ENCODE data around the gene ATP8A1.

ATP8A1 gene

GRCh38 chr4:42560467-42560861 is 96.4 kb downstream of the ATP8A1 start:
- H3K27me3 ChIP-seq (ENCODE audit: control insufficient read depth, insufficient read depth, low read length): no peaks in the 10 kb centered on the region
- H3K9ac ChIP-seq (ENCODE audit: low read depth, low read length): no peak overlapping the region
- no peaks in the 10 kb centered on the region for H3K9me3 ChIP-seq (ENCODE audit: control insufficient read depth, insufficient read depth, low read length)
- no peaks in the 10 kb centered on the region for H3K36me3 ChIP-seq (ENCODE audit: control insufficient read depth, insufficient read depth, low read length)
- no peaks in the 10 kb centered on the region for H3K4me1 ChIP-seq (ENCODE audit: control insufficient read depth, insufficient read depth, low read length)
- no peak overlapping the region for H3K4me3 ChIP-seq (ENCODE audit: low read depth, low read length)

- Histone ChIP-seq H3K9ac (ENCODE audit: low read depth, low read length) (no peak overlapping the region), H3K4me1 (ENCODE audit: control insufficient read depth, insufficient read depth, low read length) (no peaks in the 10 kb centered on the region)
These were observed 98.7 kb downstream of the ATP8A1 start for GRCh38 chr4:42558156-42558555.

GRCh38 chr4:42555828-42556227 is 101.1 kb downstream of the ATP8A1 start:
- Histone ChIP-seq H3K36me3 (ENCODE audit: control insufficient read depth, insufficient read depth, low read length) (no peaks in the 10 kb centered on the region), H3K4me1 (ENCODE audit: control insufficient read depth, insufficient read depth, low read length) (no peaks in the 10 kb centered on the region), H3K9ac (ENCODE audit: low read depth, low read length) (no peak overlapping the region), H3K9me3 (ENCODE audit: control insufficient read depth, insufficient read depth, low read length) (no peaks in the 10 kb centered on the region), H3K4me3 (ENCODE audit: low read depth, low read length) (no peak overlapping the region), H3K27me3 (ENCODE audit: control insufficient read depth, insufficient read depth, low read length) (no peaks in the 10 kb centered on the region)

More at GRCh38 chr4:42558156-42558555, 98.7 kb downstream of the ATP8A1 start:
- H3K4me3 ChIP-seq (ENCODE audit: low read depth, low read length): no peak overlapping the region
- H3K9me3 ChIP-seq (ENCODE audit: control insufficient read depth, insufficient read depth, low read length): no peaks in the 10 kb centered on the region
- H3K27me3 ChIP-seq (ENCODE audit: control insufficient read depth, insufficient read depth, low read length): no peaks in the 10 kb centered on the region
- H3K36me3 ChIP-seq (ENCODE audit: control insufficient read depth, insufficient read depth, low read length): no peaks in the 10 kb centered on the region

GRCh38 chr4:42554072-42554471 is 102.8 kb downstream of the ATP8A1 start:
- Histone ChIP-seq H3K9me3 (ENCODE audit: control insufficient read depth, insufficient read depth, low read length) (no peaks in the 10 kb centered on the region), H3K27me3 (ENCODE audit: control insufficient read depth, insufficient read depth, low read length) (no peaks in the 10 kb centered on the region), H3K36me3 (ENCODE audit: control insufficient read depth, insufficient read depth, low read length) (no peaks in the 10 kb centered on the region), H3K4me3 (ENCODE audit: low read depth, low read length) (no peak overlapping the region), H3K9ac (ENCODE audit: low read depth, low read length) (no peak overlapping the region), H3K4me1 (ENCODE audit: control insufficient read depth, insufficient read depth, low read length) (no peaks in the 10 kb centered on the region)

- Histone ChIP-seq H3K9me3 (ENCODE audit: control insufficient read depth, insufficient read depth, low read length) (no peaks in the 10 kb centered on the region), H3K4me3 (ENCODE audit: low read depth, low read length) (no peak overlapping the region), H3K36me3 (ENCODE audit: control insufficient read depth, insufficient read depth, low read length) (no peaks in the 10 kb centered on the region), H3K27me3 (ENCODE audit: control insufficient read depth, insufficient read depth, low read length) (no peaks in the 10 kb centered on the region), H3K9ac (ENCODE audit: low read depth, low read length) (no peak overlapping the region), H3K4me1 (ENCODE audit: control insufficient read depth, insufficient read depth, low read length) (no peaks in the 10 kb centered on the region)
These were observed 107.0 kb downstream of the ATP8A1 start for GRCh38 chr4:42549896-42550295.

GRCh38 chr4:42547805-42548204 is 109.1 kb downstream of the ATP8A1 start:
- H3K9ac ChIP-seq (ENCODE audit: low read depth, low read length): no peak overlapping the region
- H3K4me1 ChIP-seq (ENCODE audit: control insufficient read depth, insufficient read depth, low read length): no peaks in the 10 kb centered on the region
- H3K4me3 ChIP-seq (ENCODE audit: low read depth, low read length): no peak overlapping the region
- no peaks in the 10 kb centered on the region for H3K9me3 ChIP-seq (ENCODE audit: control insufficient read depth, insufficient read depth, low read length)
- H3K36me3 ChIP-seq (ENCODE audit: control insufficient read depth, insufficient read depth, low read length): no peaks in the 10 kb centered on the region
- no peaks in the 10 kb centered on the region for H3K27me3 ChIP-seq (ENCODE audit: control insufficient read depth, insufficient read depth, low read length)

- H3K4me1 ChIP-seq (ENCODE audit: control insufficient read depth, insufficient read depth, low read length): no peaks in the 10 kb centered on the region
- H3K4me3 ChIP-seq (ENCODE audit: low read depth, low read length): no peak overlapping the region
- no peaks in the 10 kb centered on the region for H3K36me3 ChIP-seq (ENCODE audit: control insufficient read depth, insufficient read depth, low read length)
- no peaks in the 10 kb centered on the region for H3K27me3 ChIP-seq (ENCODE audit: control insufficient read depth, insufficient read depth, low read length)
- no peaks in the 10 kb centered on the region for H3K9me3 ChIP-seq (ENCODE audit: control insufficient read depth, insufficient read depth, low read length)
- H3K9ac ChIP-seq (ENCODE audit: low read depth, low read length): no peak overlapping the region
These were observed 113.1 kb downstream of the ATP8A1 start for GRCh38 chr4:42543762-42544161.

- no peak overlapping the region for H3K9ac ChIP-seq (ENCODE audit: low read depth, low read length)
- H3K36me3 ChIP-seq (ENCODE audit: control insufficient read depth, insufficient read depth, low read length): no peaks in the 10 kb centered on the region
- no peaks in the 10 kb centered on the region for H3K27me3 ChIP-seq (ENCODE audit: control insufficient read depth, insufficient read depth, low read length)
- no peak overlapping the region for H3K4me3 ChIP-seq (ENCODE audit: low read depth, low read length)
- H3K4me1 ChIP-seq (ENCODE audit: control insufficient read depth, insufficient read depth, low read length): no peaks in the 10 kb centered on the region
- no peaks in the 10 kb centered on the region for H3K9me3 ChIP-seq (ENCODE audit: control insufficient read depth, insufficient read depth, low read length)
These were observed 113.8 kb downstream of the ATP8A1 start for GRCh38 chr4:42543126-42543525.

GRCh38 chr4:42541647-42542046 is 115.3 kb downstream of the ATP8A1 start:
- H3K9me3 ChIP-seq (ENCODE audit: control insufficient read depth, insufficient read depth, low read length): no peaks in the 10 kb centered on the region
- no peaks in the 10 kb centered on the region for H3K27me3 ChIP-seq (ENCODE audit: control insufficient read depth, insufficient read depth, low read length)
- no peaks in the 10 kb centered on the region for H3K4me1 ChIP-seq (ENCODE audit: control insufficient read depth, insufficient read depth, low read length)
- no peaks in the 10 kb centered on the region for H3K36me3 ChIP-seq (ENCODE audit: control insufficient read depth, insufficient read depth, low read length)
- H3K4me3 ChIP-seq (ENCODE audit: low read depth, low read length): no peak overlapping the region
- H3K9ac ChIP-seq (ENCODE audit: low read depth, low read length): no peak overlapping the region

- Histone ChIP-seq H3K9ac (ENCODE audit: low read depth, low read length) (no peak overlapping the region), H3K4me1 (ENCODE audit: control insufficient read depth, insufficient read depth, low read length) (no peaks in the 10 kb centered on the region), H3K9me3 (ENCODE audit: control insufficient read depth, insufficient read depth, low read length) (no peaks in the 10 kb centered on the region), H3K27me3 (ENCODE audit: control insufficient read depth, insufficient read depth, low read length) (no peaks in the 10 kb centered on the region), H3K36me3 (ENCODE audit: control insufficient read depth, insufficient read depth, low read length) (no peaks in the 10 kb centered on the region), H3K4me3 (ENCODE audit: low read depth, low read length) (no peak overlapping the region)
These were observed 123.9 kb downstream of the ATP8A1 start for GRCh38 chr4:42533042-42533441.

GRCh38 chr4:42531341-42532030 is 125.4 kb downstream of the ATP8A1 start:
- Histone ChIP-seq H3K36me3 (ENCODE audit: control insufficient read depth, insufficient read depth, low read length) (no peaks in the 10 kb centered on the region), H3K4me1 (ENCODE audit: control insufficient read depth, insufficient read depth, low read length) (no peaks in the 10 kb centered on the region), H3K9ac (ENCODE audit: low read depth, low read length) (no peak overlapping the region), H3K27me3 (ENCODE audit: control insufficient read depth, insufficient read depth, low read length) (no peaks in the 10 kb centered on the region), H3K4me3 (ENCODE audit: low read depth, low read length) (no peak overlapping the region), H3K9me3 (ENCODE audit: control insufficient read depth, insufficient read depth, low read length) (no peaks in the 10 kb centered on the region)

- H3K4me1 ChIP-seq (ENCODE audit: control insufficient read depth, insufficient read depth, low read length): no peaks in the 10 kb centered on the region
- H3K9ac ChIP-seq (ENCODE audit: low read depth, low read length): no peak overlapping the region
- H3K36me3 ChIP-seq (ENCODE audit: control insufficient read depth, insufficient read depth, low read length): peaks cover 3% of the 10 kb centered on the region
These were observed 133.7 kb downstream of the ATP8A1 start for GRCh38 chr4:42523066-42523718.

More at GRCh38 chr4:42523066-42523718, 133.7 kb downstream of the ATP8A1 start:
- Histone ChIP-seq H3K4me3 (ENCODE audit: low read depth, low read length) (no peak overlapping the region), H3K27me3 (ENCODE audit: control insufficient read depth, insufficient read depth, low read length) (peaks cover 3% of the 10 kb centered on the region), H3K9me3 (ENCODE audit: control insufficient read depth, insufficient read depth, low read length) (no peaks in the 10 kb centered on the region)

Data from iPS-15b (cell line).